Activated T-cell treated with anti-CD3 and anti-CD28 coated beads, Interleukin-2, amount 50 U/mL, for 24 hours (primary cell): Measurements from ENCODE around the gene MPRIP.

Source experiments
- DNase-seq: peaks from one replicate; pipeline ENCODE4 v3.0.0-alpha.2; 2020
- H3K27ac Mint-ChIP-seq: 2 replicates; pipeline ENCODE4 v1.8.0; 2020; ENCODE audit warnings: mild to moderate bottlenecking, mixed read lengths
- H3K27me3 Mint-ChIP-seq: 2 replicates; pipeline ENCODE4 v1.8.0; 2020; ENCODE audit warnings: mixed read lengths
- H3K36me3 Mint-ChIP-seq: 2 replicates; pipeline ENCODE4 v1.8.0; 2020; ENCODE audit warnings: low read depth, mixed read lengths
- H3K4me1 Mint-ChIP-seq: 2 replicates; pipeline ENCODE4 v1.8.0; 2020; ENCODE audit warnings: low read depth, mixed read lengths
- H3K4me3 Mint-ChIP-seq: 2 replicates; pipeline ENCODE4 v1.8.0; 2020; ENCODE audit warnings: mild to moderate bottlenecking, moderate library complexity, mixed read lengths
- H3K9me3 Mint-ChIP-seq: 2 replicates; pipeline ENCODE4 v1.8.0; 2020; ENCODE audit warnings: mixed read lengths

MPRIP gene

DNA sequence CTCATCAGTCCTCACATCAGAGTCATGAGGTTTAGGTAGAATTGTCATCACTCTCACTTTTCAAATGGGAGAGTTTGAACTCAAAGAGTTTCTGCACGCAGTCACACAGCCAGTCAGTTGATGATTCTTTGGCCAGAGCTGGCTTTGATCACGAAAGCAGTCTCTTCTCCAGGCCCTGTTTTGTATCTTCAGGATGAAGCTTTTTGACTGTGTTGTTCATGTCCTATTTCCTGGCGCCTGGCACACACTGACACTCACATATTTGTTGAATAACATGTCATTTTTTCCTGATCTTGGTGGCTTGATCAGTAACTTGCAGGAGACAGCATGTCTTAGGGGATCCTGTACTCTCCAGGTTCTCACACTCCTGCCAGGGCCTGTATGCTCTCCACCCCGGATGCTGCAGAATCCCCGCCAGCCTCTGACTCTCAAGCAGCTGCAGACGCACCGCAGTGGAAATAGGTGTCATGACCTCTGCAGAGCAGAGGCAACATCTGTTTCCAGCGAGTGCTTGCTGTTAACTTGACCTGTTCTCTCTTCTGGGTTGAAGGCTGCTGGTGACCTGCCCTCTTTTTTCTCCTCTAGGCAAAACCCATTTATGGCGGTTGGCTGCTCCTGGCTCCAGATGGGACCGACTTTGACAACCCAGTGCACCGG lies 33.0 kb downstream of the MPRIP start:
- no peaks in the 10 kb centered on the region for H3K27me3 Mint-ChIP-seq
- no peak overlapping the region for H3K4me3 Mint-ChIP-seq
- H3K4me1 Mint-ChIP-seq, result peaks cover 52% of the 10 kb centered on the region
- H3K36me3 Mint-ChIP-seq, result peaks cover 61% of the 10 kb centered on the region
- H3K9me3 Mint-ChIP-seq, result no peaks in the 10 kb centered on the region
- H3K27ac Mint-ChIP-seq, result peak overlapping the region; percentile 22
- no peak for DNase-seq

DNA sequence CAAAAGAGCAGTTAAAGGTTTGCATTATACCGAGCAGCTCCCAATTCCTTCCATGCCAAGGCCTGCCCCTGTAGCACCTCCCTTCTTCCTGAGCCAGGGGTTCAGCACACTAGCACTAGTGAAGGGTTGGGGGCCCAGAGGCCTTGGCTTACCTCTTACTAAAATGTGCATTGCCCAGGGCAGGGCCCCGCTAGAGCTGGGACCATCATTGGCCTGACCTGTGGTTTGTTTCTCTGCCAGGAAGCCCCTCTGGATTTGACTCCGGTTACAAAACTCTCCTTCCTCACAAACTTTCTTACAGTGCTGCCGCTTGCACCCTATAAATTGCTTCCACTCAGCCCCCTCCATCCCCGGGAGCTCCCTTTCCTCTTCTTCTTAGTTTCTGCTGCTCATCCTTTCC lies 33.8 kb downstream of the MPRIP start:
- Mint-ChIP-seq H3K27ac (no peak overlapping the region), H3K4me1 (peaks cover 46% of the 10 kb centered on the region), H3K4me3 (no peak overlapping the region), H3K36me3 (peaks cover 61% of the 10 kb centered on the region), H3K27me3 (no peaks in the 10 kb centered on the region), H3K9me3 (no peaks in the 10 kb centered on the region)
- no peak for DNase-seq

DNA sequence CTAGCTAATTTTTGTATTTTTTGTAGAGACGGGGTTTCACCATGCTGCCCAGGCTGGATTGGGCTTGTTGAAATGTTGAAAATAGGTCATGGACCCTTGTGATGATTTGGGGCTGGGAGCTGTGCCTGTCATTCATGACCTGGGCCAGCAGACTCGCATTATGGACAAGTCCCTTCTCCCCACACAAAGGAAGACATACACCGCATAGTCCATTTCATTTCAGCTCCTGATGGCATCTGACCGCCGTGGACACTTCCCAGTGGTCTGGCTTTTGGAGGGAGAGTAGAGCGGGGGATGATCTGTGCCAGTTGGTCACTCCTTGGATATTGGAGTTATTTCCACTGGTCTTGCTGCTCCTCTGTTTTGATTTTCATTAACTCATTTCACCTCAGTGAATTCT lies 34.8 kb downstream of the MPRIP start:
- H3K27me3 Mint-ChIP-seq, result no peaks in the 10 kb centered on the region
- H3K36me3 Mint-ChIP-seq, result peaks cover 55% of the 10 kb centered on the region
- H3K27ac Mint-ChIP-seq, result no peak overlapping the region

DNA sequence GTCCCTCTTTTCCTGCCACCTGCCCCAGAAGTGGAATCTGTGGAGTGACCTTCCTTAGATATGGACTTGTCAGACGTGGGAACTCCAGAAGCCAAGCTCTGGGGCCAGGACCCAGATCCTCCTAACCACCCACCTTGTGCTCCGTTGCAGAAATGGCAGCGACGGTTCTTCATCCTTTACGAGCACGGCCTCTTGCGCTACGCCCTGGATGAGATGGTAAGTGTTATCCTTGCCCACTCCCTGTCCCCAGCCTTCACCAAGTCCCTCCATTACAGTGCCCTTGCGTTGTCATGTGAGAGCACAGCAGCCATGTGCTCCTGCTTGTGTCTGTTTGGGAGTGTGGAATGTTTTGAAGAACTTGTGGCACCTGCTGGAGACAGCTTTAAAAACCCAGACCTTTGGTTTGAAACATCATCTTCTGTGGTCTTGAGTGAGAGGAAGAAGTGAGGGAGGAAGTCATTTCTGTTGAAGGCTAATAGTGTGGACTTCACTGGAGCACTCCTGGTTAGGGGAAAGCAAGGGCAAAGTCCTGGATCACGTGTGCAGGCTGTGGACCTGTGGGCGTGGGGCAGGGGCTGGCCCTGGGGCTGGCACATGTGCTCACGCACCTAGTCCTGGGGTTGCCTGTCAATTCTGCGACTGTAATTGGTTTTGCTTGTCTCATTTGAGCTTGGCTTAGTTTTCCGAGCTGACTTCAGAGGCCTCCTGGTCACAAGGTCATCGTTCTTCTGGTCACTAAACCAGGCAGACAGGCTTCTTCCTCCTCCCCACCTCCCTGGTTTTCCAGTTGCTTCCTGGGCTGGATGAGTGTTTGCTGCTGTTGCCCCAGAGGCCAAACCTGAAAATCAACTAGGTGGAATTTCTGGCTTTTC lies 35.8 kb downstream of the MPRIP start:
- H3K4me1 Mint-ChIP-seq, result peaks cover 26% of the 10 kb centered on the region
- DNase-seq, result no peak
- H3K36me3 Mint-ChIP-seq, result peaks cover 58% of the 10 kb centered on the region
- H3K27me3 Mint-ChIP-seq, result no peaks in the 10 kb centered on the region
- no peak overlapping the region for H3K4me3 Mint-ChIP-seq
- H3K9me3 Mint-ChIP-seq, result no peaks in the 10 kb centered on the region
- H3K27ac Mint-ChIP-seq, result no peak overlapping the region

More for the DNA sequence above, 34.8 kb downstream of the MPRIP start:
- Mint-ChIP-seq H3K4me1 (peaks cover 36% of the 10 kb centered on the region), H3K4me3 (no peak overlapping the region), H3K9me3 (no peaks in the 10 kb centered on the region)
- DNase-seq, result no peak

DNA sequence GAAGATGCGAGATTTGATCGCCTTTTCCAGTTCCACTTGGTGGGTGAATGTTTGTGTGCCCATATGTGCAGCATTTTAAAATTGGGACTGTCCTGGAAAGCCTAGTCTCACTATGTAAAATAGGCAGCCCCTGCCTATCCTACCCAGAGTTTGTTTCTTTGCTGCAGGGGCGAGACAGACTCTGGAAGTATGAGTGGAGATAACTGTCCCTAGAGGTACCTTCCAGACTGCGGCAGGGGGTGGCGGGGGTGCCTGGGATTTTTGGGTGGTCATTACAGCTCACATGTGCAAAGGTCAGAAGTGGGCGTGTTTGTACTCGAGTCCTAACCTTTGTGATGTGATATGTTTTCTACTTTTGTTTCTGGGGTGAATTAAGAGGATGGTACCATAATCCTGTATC lies 36.6 kb downstream of the MPRIP start:
- Mint-ChIP-seq H3K36me3 (peaks cover 61% of the 10 kb centered on the region), H3K4me1 (peaks cover 21% of the 10 kb centered on the region), H3K27me3 (no peaks in the 10 kb centered on the region), H3K27ac (no peak overlapping the region), H3K4me3 (no peak overlapping the region), H3K9me3 (no peaks in the 10 kb centered on the region)
- no peak for DNase-seq

DNA sequence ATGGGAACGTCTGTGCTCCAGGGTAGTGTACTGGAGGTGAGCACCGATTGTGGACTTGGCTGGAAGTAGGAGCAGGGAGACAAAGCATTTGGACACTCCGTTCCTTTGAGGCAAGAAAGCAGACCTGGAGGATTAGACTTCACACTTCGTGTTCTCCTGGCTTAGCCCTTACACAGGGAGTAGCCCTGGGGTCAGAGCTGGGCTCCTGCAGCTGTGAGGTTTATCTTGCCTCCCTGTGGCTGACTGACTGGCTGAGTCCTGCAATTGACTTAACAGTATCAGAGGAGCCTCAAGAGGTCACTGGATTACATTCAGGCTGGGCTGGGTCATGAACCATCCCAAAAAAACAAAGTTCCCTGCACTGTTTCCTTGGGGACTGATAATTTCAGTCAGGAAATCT lies 37.1 kb downstream of the MPRIP start:
- H3K27ac Mint-ChIP-seq, result no peak overlapping the region
- H3K4me1 Mint-ChIP-seq, result peaks cover 16% of the 10 kb centered on the region
- DNase-seq, result no peak
- peaks cover 65% of the 10 kb centered on the region for H3K36me3 Mint-ChIP-seq
- no peaks in the 10 kb centered on the region for H3K9me3 Mint-ChIP-seq
- no peaks in the 10 kb centered on the region for H3K27me3 Mint-ChIP-seq
- H3K4me3 Mint-ChIP-seq, result no peak overlapping the region

DNA sequence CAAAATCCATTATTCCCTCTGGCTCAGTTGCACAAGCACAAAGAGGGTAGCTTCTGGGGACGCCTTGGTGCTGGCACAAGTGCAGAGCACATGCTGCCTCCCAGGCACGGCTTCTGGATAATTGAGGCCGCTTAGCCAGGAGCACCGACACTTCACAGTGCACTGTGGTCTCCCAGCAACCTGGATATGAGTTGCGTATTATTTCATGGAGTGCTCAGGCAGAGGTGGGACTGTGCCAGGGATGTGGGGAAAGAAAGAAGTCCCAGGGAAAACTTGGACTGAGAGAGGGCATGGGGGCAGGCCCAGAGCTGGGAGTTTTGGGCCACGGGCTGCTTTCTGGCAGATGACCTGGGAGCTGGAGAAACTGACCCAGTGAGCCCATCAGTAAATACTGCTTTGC lies 37.5 kb downstream of the MPRIP start:
- H3K4me1 Mint-ChIP-seq, result peaks cover 12% of the 10 kb centered on the region
- no peaks in the 10 kb centered on the region for H3K27me3 Mint-ChIP-seq
- no peak for DNase-seq
- no peak overlapping the region for H3K4me3 Mint-ChIP-seq
- no peak overlapping the region for H3K27ac Mint-ChIP-seq
- H3K9me3 Mint-ChIP-seq, result no peaks in the 10 kb centered on the region
- peaks cover 65% of the 10 kb centered on the region for H3K36me3 Mint-ChIP-seq

DNA sequence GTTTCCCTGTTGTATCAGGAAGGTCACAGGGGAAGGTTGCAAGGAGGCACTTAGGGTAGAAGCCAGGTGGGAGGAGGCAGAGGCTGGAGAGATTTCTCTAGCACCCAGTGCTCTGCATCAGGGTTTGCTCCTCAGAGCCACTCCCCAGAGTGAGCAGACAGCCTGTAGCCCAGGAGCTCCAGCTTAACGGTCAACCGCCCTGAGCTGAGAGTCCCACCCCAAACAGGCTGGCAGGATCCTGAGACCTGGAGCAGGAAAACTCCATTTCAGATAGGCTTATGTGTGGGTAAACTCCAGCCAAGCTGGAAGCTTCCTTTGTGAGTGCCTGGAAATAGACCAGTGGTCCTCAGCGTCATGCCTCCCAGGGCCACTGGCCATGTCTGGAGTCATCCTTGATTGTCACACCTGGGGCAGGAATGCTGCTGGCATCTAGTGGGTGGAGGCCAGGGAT lies 37.9 kb downstream of the MPRIP start:
- DNase-seq, result no peak
- H3K9me3 Mint-ChIP-seq, result no peaks in the 10 kb centered on the region

DNA sequence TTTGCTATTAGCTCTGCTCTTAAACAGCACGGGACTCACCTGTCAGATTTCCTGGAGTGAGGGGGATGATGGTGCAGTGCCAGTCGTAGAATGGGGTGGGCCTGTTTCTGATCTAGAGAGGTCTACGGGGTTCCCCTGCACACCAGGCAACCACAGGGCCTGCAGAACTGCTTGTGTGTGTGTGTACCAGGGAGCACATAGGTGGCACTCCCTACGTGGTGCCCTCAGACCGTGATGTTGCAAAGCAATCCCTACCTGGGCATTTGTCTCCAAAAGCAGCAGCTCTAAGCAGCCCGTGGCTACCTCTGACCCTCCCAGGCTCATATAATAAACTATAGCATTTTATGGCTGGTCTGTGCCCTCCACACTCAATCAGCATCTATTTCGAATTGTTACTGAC lies 38.5 kb downstream of the MPRIP start:
- no peaks in the 10 kb centered on the region for H3K9me3 Mint-ChIP-seq
- DNase-seq, result no peak
- peaks cover 66% of the 10 kb centered on the region for H3K36me3 Mint-ChIP-seq
- no peak overlapping the region for H3K4me3 Mint-ChIP-seq
- no peak overlapping the region for H3K27ac Mint-ChIP-seq
- no peaks in the 10 kb centered on the region for H3K27me3 Mint-ChIP-seq
- H3K4me1 Mint-ChIP-seq, result peaks cover 5% of the 10 kb centered on the region

More for the DNA sequence above, 37.9 kb downstream of the MPRIP start:
- no peak overlapping the region for H3K27ac Mint-ChIP-seq
- no peak overlapping the region for H3K4me3 Mint-ChIP-seq
- peaks cover 8% of the 10 kb centered on the region for H3K4me1 Mint-ChIP-seq
- peaks cover 69% of the 10 kb centered on the region for H3K36me3 Mint-ChIP-seq
- no peaks in the 10 kb centered on the region for H3K27me3 Mint-ChIP-seq

DNA sequence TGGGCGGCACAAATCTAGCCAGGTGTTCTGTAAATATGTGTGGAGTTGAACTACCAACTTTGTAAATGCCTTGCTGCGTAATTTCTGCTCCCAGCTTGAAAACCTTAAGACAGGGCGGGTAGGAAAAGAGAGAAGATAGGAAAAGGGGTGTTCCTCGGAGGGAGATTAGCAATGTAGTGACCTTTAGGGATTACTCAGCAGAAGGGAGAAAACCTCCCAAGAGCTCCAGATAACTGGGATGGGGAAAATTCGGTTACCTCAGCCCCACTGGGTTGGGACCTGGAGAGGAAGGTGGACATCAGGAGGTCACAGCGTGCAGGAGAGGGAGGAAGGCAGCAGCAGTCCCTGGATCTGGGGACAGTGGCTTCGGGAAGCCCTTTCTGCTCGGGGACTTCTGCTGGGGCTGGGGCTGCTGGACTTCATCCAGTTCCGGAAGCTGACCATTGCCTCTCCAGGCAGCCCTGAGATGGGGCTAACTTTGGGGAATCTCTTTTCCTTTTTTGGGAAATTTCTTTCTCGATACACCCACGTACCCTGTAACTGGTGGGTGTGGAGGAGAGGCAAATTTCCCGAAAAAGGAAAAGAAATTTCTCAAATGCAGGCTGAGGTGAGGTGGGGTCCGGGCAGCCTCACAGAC lies 39.2 kb downstream of the MPRIP start:
- peaks cover 64% of the 10 kb centered on the region for H3K36me3 Mint-ChIP-seq

DNA sequence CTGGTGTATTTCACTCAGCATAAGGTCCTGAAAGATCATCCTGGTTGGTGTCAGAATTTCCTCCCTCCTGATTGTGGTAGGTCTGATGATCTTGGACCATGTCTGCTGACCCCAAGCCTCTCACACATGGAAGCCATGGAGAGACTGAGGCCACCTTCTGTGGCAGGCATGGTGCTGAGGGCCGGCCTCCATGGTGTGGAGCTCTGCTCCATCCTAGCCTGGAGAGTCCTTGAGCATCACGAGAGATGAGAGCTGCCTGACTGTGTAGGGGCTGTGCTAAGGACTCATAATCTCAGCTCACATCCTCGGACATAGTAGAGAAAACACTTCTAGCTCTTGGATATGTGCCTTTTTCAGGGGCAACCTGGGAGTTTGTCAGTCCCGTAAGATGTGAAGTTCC lies 40.6 kb downstream of the MPRIP start:
- Mint-ChIP-seq H3K4me3 (no peak overlapping the region), H3K27ac (no peak overlapping the region), H3K36me3 (peaks cover 60% of the 10 kb centered on the region), H3K4me1 (peaks cover 16% of the 10 kb centered on the region), H3K27me3 (no peaks in the 10 kb centered on the region), H3K9me3 (no peaks in the 10 kb centered on the region)
- no peak for DNase-seq

More for the DNA sequence above, 39.2 kb downstream of the MPRIP start:
- Mint-ChIP-seq H3K4me3 (no peak overlapping the region), H3K9me3 (no peaks in the 10 kb centered on the region), H3K27ac (no peak overlapping the region), H3K4me1 (peaks cover 6% of the 10 kb centered on the region), H3K27me3 (no peaks in the 10 kb centered on the region)
- no peak for DNase-seq

DNA sequence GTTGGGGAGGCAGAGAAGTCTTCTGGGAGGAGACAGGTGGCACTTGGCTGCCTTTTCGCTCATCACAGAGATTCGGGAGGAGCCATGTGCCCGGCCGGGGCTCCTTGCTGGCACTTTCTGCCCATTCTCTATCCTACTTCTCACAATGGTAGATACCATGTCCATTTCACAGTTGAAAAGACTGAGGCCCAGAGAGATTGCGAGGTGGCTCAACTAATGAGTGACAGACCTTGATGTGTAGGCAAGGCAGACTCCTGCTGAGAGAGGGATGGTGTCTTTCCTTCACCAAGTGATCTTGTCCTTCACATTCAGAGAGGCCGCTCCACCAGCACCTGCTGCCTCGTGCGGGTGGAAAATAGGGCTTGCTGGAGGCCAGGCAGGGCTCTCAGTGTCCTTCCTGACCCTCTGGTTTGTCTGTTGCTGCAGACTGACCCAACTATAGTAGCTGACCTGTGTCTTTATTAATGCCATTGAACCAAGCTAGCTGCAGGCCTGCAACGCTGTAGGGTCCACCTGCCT lies 42.1 kb downstream of the MPRIP start:
- no peak overlapping the region for H3K27ac Mint-ChIP-seq
- H3K27me3 Mint-ChIP-seq, result no peaks in the 10 kb centered on the region
- DNase-seq, result no peak
- H3K36me3 Mint-ChIP-seq, result peaks cover 57% of the 10 kb centered on the region
- H3K4me3 Mint-ChIP-seq, result no peak overlapping the region
- H3K9me3 Mint-ChIP-seq, result no peaks in the 10 kb centered on the region
- peaks cover 30% of the 10 kb centered on the region for H3K4me1 Mint-ChIP-seq

DNA sequence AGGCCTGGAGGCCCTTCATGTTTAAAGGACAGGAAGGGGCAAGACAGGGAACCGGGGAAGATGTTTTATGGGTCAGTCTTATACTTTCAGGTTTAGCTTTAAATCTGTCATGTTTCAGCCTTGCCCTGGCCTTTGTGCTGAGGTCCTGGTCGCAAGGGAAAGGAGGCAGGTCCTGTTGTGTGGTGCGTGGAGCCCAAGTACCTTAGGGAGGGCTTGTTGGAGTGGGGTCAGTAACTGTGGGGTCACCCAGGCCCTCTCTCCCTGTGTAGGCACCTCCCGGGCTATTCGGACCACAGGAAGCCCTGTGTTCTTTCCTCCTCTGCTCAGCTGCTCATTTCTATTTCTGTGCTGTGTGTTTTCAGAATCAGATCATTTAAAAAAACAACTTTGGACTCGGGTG lies 42.7 kb downstream of the MPRIP start:
- peaks cover 35% of the 10 kb centered on the region for H3K4me1 Mint-ChIP-seq
- no peak for DNase-seq
- H3K27me3 Mint-ChIP-seq, result no peaks in the 10 kb centered on the region
- H3K9me3 Mint-ChIP-seq, result no peaks in the 10 kb centered on the region
- H3K27ac Mint-ChIP-seq, result no peak overlapping the region
- H3K4me3 Mint-ChIP-seq, result no peak overlapping the region
- H3K36me3 Mint-ChIP-seq, result peaks cover 63% of the 10 kb centered on the region

DNA sequence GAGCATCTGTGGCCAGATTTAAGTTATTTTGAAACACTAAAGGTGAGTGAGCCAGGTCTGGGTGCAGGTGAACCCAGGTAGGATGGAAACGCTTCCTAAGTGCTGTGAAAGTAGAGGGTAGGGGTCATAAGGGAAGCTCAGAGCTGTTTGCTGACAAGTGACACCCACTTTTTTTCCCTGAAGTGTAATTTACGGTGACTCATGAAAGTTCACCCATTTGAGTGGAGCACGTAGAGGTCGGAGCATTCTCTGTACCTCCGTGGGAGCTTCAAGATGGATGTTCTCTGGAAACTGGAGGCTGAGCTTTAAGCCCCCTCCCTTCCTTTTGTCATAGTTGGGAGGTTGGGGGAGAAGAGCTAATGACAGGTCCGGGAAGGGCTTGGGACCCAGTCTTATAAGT lies 44.3 kb downstream of the MPRIP start:
- Mint-ChIP-seq H3K27ac (peak overlapping the region; percentile 34), H3K4me1 (peaks cover 41% of the 10 kb centered on the region), H3K36me3 (peaks cover 68% of the 10 kb centered on the region), H3K4me3 (no peak overlapping the region), H3K9me3 (no peaks in the 10 kb centered on the region), H3K27me3 (no peaks in the 10 kb centered on the region)
- no peak for DNase-seq
